SH-SY5Y (cell line): ENCODE results near the gene MRC1.

Experiments
- GATA2 ChIP-seq: IDR thresholded peaks from 2 replicates; pipeline ENCODE4 v1.6.1; 2011; ENCODE audit warnings: mild to moderate bottlenecking, low read depth, low read length
- GATA3 ChIP-seq: IDR thresholded peaks from 2 replicates; pipeline ENCODE4 v1.6.1; 2011; ENCODE audit warnings: low read depth, mild to moderate bottlenecking, low read length, moderate library complexity

- TF ChIP-seq GATA2: no peak
- TF ChIP-seq GATA3: no peak
These were observed 2.2 kb downstream of the MRC1 start for GRCh38 chr10:17811146-17811865.
